NOMO-1 treated with dmso at 0.1 percent for 144 hours (cell line): Measurements from ENCODE around the gene RELT.

Experiments used
- DNase-seq: peaks from one replicate; lab custom pipeline; 2025; ENCODE audit not compliant: unreplicated experiment; lab: John Stamatoyannopoulos, UW

RELT gene

GRCh38 chr11:73376160-73376802, at the start of gene RELT:
Gene RELT, plus strand, starts transcription at chr11:73376399. Its CDS starts 12,738 bp downstream, at chr11:73389137.
- peak; percentile 90 for DNase-seq

GRCh38 chr11:73326929-73327811, 49.0 kb upstream of the RELT start:
- no peak for DNase-seq

- DNase-seq = no peak
Measured at GRCh38 chr11:73327812-73328364, 48.3 kb upstream of the RELT start.

- DNase-seq = no peak
Measured at GRCh38 chr11:73330569-73331093, 45.6 kb upstream of the RELT start.

GRCh38 chr11:73331138-73331916, 44.9 kb upstream of the RELT start:
- no peak for DNase-seq

GRCh38 chr11:73333173-73333572, 43.0 kb upstream of the RELT start:
- DNase-seq = no peak

GRCh38 chr11:73333640-73334383, 42.4 kb upstream of the RELT start:
- no peak for DNase-seq

GRCh38 chr11:73334384-73335203, 41.6 kb upstream of the RELT start:
- no peak for DNase-seq

GRCh38 chr11:73335204-73335923, 40.8 kb upstream of the RELT start:
- DNase-seq = peak; percentile 49

- DNase-seq = no peak
Measured at GRCh38 chr11:73337846-73338245, 38.4 kb upstream of the RELT start.

GRCh38 chr11:73338279-73338678, 37.9 kb upstream of the RELT start:
- no peak for DNase-seq

GRCh38 chr11:73340164-73340563, 36.0 kb upstream of the RELT start:
- DNase-seq = no peak

GRCh38 chr11:73342633-73343032, 33.6 kb upstream of the RELT start:
- no peak for DNase-seq

- no peak for DNase-seq
Measured at GRCh38 chr11:73343076-73343873, 32.9 kb upstream of the RELT start.

- DNase-seq = no peak
Measured at GRCh38 chr11:73344191-73344607, 32.0 kb upstream of the RELT start.

GRCh38 chr11:73345481-73346160, 30.6 kb upstream of the RELT start:
- no peak for DNase-seq

GRCh38 chr11:73346186-73346935, 29.8 kb upstream of the RELT start:
- DNase-seq = no peak
